SK-N-DZ (cell line): ENCODE results near the gene RPS23. TPM values are rescaled to one million over a fixed set of nuclear protein-coding genes. Genes with fewer than 3 reads are reported as not detected.

Source experiments
- DNase-seq: peaks from one replicate; pipeline ENCODE4 v3.0.0-alpha.2; 2015; ENCODE audit warnings: low spot score
- polyA plus RNA-seq, 2 experiments: library from polyadenylated mRNA; depleted of rRNA; stranded (reverse); fragments of >200 nt; gene quantifications; 2 replicates each; pipeline ENCODE4 v1.2.3, GENCODE V29; 2014

The RPS23 gene
- 5,699 and 6,256 TPM in 2 replicates for polyA plus RNA-seq (2014; cell fraction: cytosol; rRNA removed)
- polyA plus RNA-seq (2014; cell fraction: nucleus; rRNA removed) = 3,292 and 5,165 TPM in 2 replicates

DNA sequence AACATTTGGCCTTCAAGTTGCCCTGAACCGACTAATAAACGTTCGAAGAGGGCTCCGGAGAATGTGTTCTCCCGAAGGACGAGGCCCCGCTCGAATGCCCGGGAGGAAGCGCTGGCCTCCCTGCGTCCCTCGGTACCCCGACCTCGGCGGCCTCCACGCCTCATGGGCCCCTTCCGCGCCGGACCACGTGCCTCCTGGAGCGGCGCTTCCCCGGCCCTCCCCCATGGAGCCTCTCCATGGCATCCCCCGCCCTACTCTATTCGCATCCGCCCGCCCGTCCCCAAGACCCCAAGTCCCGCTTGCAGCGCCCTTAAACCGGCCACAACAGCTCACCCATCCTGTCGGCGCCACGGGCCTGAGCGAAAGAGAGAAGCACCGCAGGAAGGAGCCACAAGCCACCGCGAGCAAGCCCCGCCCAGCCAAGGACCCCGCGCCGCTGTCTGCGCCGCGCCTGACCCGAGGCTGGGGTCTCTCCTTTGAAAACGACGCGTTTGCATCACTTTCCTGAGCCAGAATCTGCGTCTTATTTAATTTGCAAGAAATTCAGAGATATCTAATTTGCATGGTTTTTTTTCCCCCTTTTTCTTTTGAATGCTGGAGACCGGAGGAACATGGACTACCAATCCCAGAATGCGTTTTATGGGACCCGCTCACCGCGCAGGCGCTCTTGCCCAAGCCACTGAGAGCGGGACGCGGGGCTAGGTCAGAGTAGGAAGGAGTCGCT is at the start of gene RPS23:
RPS23 (minus strand) TSS at position 368 of the 724 bp plus-strand sequence; CDS start at position 337, 31 bp downstream.
- peak; percentile 95 for DNase-seq

DNA sequence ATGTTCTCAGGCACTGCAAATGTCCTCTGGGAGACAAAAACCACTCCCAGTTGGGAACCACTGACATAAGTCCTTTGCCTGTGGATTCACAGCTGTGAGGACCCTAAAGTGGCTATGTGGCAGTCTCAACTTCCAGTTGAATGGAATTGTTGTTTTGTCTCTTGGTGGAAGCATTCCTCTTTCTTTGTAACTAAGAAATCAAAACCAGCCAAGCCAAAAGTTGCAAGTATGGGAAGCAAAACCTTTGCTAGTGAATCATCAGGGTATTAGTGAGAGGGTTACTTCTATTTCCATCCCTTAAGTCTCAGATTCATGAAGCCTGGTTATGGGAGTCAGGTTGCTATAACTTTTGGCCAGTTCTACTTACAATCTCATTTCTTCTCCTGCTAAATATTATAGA is 49.8 kb upstream of the RPS23 start:
- no peak for DNase-seq

DNA sequence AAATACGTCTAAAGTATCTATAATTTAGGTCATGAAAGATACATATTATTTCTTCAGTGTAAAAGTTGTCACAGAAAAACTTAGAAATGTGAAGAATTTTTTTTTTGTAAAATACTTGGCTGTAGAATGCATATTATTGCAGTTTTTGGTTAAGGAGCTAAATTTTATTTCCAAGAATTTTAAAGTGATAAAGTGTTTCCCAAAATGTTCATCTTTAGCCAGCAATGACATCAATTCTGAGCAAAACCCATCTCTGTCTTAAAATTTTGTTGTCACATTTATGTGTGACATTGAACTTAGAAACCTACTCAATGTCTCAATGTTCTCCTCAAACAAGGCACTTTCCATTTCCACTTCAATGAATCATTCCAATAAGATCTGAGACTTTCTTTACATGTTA is 47.8 kb upstream of the RPS23 start:
- DNase-seq = no peak

DNA sequence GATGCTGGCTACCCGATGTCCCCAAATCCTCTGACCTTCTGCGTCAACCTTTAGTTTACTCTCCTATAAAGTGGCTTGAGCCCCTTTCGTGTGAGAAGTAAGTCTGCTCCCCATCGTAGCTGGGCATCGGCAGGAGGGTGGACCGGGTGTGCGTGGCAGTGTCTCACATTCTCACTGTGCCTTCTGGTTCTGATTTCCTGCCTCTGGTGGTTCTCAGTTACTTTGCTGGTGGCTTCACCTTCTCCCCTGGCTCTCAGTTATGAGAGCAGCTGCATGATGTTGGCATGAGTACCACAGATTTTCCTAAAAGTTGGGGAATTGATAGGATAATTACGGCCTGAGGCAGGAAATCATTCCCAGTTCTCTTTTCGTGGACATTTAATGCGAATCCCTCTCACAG is 47.0 kb upstream of the RPS23 start:
- DNase-seq = no peak

DNA sequence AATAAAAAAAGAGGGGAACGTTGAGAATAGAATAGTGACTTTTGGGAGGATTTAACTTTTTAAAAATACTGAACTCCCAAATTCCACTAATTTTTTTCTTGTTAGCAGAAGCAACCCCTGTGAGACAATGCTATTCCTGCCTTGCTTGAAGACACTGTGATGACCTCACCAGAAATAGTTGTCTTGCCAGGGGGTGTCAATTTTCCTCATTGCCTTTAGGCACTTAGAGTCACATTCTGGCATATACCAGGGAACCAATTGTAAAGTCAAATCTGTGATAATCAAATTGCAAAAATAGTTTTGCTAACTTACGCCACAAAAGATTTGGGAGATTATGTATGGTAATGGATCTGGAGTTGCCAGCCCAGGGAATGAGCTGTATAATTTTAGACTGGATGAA is 42.8 kb upstream of the RPS23 start:
- no peak for DNase-seq

DNA sequence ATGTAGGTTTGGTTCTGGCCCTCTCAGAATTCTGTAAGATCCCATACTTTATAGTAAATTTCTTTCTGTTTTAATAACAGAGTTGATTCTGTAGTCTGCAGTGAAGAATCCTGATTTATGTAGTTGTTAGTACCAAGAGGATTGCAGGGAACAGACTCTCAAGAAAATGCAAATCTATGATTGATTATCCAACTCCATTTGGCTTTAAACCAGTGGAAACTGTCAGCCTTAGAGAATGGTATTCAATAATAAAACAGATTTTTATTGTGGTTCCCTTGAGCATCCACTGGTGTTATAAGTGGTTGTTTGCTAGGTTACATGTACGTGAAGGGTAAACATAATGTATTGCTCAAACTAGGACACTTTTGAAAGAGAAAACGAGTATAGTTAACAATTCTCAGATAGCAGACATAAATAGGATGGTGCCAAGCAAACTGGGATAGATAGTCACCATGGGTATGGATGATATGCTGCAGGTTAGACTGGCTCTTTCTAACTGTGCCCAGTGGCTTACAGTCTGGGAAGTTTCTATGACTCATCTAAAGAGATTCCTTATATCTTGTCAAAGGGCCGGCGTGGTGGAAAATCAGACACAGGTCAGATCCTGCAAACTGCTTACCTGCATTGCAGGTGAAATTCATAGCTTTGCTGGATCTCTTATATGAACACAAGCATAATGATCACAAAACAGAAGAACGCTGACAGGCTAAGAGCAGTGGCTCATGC is 41.7 kb upstream of the RPS23 start:
- no peak for DNase-seq

DNA sequence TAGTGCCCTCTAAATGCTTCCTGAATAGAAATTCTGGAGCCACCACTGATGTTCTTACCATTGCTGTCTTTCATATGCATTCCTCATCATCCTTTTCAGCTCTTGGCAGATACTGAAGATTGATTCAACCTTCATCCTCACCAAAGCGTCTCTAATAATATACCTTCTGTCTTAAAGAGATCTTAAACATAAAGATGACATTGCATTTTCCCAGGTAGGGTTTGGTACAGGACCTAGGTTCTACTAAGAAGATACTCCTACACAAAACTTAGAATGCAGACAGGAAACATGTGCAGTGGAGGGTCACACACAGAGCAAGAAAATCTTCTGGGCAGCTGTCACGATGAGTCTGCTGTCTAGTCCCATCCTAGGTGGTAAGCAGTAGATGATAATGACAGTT is 41.0 kb upstream of the RPS23 start:
- no peak for DNase-seq

DNA sequence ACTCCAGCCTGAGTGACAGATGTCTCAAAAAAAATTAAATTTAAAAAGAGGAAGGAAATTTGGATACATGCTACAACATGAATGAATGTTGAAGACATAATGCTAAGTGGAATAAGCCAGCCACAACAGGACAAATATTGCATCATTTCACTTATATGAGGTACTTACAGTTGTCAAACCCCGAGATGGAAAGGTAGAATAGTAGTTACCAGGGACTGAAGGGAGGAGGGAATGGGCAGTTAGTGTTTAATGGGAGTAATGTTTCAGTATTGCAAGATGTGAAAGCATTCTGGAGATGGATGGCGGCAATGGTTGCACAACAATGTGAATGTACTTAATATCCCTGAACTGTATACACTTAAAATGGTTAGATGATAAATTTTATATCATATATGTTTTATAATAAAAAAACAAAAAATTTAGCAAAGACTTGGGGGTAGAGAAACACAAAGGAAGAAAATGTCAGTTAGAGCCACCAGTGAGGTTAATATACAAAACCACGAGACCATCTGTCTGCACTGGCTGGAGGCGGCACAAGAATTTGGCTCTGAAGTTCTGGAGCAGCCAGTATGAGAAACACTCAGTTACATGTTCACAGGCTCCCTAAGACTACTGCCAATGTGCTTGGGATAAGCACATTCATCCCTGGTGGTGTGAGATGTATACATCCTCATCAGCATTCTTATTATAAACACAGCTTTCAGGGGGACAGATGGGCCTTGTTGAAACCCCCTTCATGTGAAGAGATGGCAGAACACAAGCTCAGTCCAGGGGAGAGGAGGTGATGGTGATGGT is 37.0 kb upstream of the RPS23 start:
- no peak for DNase-seq

DNA sequence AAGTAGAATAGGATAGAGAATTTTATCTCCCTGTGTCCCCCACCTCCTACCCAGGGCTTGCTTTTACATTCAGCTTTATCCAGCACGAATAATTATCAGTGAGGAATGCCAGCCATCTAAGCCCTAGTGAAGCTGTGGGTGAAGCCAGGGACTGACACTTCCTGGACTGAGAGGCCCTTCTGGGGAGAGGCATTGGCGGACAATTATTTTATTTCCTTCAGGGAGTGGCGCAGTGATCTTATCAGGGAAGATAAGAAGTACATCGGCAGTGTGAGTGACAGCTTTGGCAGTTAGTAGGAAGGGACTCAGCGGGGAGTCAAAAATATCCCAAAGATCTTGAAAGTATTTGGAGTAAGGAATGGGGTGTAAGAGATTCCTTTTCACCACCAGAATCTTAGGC is 34.9 kb upstream of the RPS23 start:
- no peak for DNase-seq

DNA sequence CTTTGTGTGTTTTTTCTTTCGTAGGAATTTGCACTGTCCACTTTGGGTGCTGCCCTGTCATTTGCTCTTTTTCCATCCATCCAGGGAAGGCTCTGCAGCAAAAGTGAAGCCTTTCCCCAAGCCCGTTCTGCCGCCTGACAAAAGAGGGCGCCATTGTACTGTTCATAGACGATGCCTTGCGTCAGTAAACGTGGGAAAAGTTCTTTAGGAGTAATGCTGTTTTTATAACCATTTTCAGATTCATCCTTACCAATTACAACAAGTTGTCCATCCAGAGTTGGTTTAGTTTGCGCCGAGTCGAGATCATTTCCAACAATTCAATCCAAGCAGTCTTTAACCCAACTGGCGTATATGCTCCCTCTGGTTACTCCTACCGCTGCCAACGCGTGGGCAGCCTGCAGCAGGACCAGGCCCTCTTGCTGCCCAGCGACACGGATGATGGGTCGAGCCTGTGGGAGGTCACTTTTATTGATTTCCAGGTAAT is 34.3 kb upstream of the RPS23 start:
- peak; percentile 59 for DNase-seq

DNA sequence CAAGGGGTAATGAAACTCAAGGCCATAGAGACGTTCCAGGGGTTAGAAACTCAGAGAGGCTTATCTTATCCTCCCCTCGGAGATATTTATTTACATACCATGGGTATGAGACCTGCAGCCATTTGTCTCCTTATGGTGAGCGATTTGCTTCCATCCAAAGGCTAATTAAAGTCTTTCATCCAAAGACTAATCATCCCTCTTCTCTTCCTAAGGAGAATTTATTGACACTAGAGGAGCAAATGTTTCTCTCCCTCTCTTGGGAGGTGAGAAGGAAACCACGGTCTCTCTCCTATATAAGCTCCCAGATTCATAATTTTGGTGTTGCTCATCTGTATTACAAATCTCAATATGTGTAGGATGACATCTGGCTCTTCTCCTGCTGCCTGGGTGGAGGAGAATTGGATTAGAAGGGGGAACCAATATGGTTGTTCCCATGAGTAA is 31.0 kb upstream of the RPS23 start:
- DNase-seq = no peak

DNA sequence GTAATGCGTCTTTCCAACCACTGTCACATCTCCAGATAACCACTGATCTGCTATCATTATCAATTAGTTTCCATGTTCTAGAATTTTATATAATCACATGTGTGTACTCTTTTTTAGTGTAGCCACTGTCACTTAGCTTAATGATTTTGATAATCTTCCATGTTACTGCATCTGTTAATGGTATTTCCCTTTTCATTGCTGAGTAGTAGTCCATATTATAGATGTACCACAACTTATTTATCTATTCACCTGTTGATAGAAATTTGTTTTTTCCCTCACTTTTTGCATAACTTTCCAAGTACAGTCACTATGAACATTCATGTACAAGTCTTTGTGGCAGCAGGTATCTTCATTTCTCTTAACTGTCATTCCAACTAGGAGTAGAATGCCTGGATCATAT is 30.3 kb upstream of the RPS23 start:
- DNase-seq = no peak

DNA sequence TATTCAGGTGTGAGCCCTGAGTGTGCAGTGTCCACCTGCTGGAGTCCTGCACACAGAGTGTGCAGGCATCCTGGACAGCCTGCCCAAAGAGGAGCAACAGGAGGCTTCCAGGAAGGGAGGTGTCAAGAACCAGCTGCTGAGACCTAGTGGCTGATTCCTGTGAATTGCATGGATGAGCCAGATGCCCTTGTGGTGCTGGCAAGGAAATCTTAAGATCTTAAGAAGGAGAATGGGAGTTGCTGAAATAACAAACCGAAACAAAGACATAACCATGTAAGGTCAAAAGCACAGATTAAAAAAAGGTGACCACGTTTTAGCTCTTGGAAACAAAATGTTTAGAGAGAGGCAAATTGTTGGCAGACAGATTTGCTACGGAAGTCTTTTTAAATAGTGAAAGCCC is 29.3 kb upstream of the RPS23 start:
- no peak for DNase-seq

DNA sequence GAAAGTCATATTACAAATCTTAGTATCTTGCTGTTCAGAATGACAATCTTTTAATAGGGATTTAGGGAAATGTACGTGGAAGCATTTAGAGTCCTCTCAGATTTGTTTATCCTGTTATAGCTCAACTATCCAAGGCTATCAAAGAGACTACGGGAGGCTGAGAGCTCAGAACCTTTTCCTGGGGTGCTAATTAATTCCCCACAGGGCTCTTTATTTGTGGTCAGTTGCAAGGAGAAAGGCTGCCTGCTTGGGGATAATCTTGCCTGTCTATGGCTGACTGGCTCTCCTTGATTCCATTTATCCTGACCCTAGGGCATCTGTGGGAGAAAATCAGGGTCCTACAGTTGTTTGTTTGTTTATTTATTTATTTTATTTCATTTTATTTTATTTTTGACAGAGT is 28.0 kb upstream of the RPS23 start:
- DNase-seq = no peak

DNA sequence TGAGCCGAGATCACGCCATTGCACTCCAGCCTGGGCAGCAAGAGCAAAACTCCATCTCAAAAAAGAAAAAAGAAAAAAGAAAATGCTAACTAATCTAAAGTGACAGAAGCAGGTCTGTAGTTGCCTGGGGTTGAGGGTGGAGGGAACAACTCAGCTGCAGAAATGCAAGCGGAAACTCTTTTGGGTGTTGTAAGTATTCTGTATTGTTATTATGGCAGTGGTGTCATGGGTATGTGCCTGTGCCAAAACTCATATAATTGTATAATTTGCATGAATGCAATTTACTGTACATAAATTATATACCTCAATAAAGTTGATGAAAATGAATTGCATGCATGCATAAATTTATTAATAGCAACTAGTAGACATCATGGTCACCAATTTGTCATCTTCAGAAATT is 23.0 kb upstream of the RPS23 start:
- DNase-seq = no peak

DNA sequence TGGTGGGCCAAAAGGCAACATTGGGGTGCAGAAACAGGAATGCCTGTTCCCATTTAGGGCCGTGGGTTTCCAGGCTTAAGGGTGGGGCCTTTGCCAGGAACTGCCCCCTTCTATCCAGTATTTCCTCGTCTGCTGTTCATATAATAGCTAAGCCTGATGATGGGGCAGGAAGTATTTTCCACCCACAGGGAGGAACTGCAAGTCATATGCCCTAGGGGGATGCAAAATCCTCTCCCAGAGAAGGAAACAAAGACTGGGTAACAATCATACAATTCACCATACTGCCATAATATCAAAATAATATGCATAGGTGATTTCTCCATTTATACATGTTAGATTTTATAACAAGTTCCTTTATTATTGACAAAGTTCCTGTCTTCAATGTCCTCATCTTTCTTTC is 20.5 kb upstream of the RPS23 start:
- DNase-seq = no peak

DNA sequence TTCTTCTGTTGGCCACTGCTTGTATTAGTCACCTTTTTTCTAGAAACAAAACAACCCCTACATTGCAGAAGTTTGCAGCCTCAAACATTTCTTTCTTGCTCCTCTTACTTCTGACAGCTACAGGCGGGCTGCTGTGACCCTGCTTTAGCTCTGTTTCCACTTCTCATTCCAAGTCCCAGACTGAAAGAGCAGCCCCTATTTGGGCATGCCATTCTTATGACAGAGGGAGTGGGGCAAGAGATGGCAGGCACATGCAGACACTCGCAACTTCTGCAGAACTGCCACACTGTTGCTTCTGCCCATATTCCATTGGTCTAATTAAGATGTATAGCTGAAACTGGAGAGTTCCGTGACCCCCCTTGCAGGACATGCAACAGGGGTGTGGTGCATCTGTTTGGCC is 19.6 kb upstream of the RPS23 start:
- no peak for DNase-seq

DNA sequence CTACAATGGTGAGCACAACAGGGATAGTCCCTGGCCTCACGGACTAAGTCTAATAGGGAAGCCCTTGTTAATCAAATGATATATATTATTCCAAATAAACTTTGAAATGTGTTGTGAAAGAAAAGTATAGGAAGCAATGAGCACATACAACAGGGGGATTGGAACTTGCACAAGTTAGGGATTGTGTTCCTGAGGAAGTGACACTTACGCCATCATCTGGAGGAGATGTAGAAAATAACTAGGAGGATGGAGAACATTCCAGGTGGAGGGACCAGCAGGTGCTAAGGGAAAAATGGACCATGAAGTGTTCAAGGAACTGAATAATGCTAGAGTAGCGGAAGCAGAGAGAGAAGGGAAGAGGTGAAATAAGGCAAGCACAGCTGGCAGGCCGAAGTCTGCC is 18.8 kb upstream of the RPS23 start:
- no peak for DNase-seq

DNA sequence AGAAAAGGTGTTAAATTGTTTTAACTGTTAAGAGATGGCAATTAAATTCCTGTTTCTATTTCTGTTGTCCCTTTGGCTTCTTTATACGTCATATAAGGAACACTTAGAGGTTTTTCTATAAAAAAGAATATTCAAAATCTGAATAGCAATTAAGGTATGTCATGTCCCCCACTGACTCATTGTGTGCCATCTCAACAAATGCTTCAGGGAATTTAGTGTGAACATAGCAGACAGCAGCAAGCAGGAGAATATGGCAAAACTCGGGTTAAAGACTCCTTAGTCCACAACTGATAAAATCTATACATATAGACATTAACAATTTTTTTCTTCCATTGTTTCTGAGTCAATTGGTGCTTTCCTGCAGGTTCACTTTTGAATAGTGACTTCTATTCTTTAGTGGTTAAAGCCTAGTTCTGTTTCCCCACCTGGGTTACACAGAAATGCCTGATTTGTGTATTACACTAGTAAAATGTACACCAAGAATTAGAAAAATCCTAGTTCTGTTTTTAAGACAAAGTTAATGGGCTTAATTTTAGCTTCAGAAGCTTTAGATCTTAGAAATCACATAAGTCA is 17.9 kb upstream of the RPS23 start:
- no peak for DNase-seq

DNA sequence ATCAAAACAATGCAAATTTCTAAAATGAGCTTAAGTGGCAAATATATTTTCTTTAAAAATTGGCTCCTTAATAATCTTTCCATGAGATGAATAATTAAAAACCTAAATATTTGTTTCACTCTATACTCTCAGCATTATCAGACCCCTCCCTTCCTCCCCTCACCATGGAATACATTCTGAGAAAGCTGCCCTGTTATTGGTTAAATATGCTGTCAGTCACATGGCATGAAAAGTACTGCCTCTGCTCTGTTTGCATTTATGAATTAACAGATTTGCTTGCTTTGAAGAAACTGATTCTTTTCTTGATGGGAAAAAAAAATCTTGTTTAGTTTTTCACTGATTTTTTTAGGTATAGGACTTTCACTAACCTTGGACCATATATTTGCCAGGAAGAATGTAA is 17.0 kb upstream of the RPS23 start:
- peak; percentile 20 for DNase-seq

DNA sequence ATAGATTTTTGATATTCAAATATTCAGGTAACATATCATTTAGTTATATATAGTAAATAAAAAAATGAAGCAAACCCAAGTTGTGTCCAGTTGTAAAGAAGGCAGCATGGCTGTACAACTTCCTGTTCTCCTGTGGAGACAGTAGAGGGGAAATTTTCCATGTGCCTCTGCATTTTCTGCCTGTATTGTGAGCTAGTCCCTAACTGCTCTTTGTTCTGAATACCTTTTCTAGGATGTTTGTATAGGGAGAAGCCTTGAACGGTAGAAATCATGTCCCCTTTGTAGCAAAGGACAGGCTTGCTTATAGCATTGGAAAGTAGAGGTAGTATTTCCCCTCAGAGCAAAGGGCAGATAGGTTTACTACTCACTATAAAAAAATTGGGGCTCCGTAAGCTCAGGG is 13.3 kb upstream of the RPS23 start:
- DNase-seq = no peak

DNA sequence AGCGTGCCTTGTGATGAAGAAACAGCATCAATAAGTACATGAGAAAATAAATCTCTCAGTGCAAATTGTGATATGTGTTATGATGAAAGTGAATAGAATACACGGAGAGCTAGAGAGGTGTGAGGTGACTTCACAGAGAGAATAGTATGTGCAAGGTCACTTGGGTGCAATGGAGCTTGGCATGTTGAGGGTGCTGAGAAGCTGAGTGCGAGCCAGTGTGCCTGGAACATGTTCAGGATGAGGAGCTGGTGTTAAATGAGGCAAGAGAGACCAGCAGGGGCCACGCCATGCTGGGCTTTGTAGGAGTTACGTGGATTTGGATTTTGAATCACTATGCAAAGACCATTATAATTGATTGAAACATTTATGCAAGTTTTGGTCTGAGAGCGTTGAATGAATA is 12.8 kb upstream of the RPS23 start:
- no peak for DNase-seq
